AG10803 (cell line): ENCODE data around the gene NOL4L.

Experiments
- DNase-seq: peaks from one replicate; pipeline ENCODE4 v3.0.0; 2010; ENCODE audit warnings: low read depth
- H3K4me3 ChIP-seq: 2 replicates; pipeline ENCODE4 v1.5.1; 2011; ENCODE audit warnings: mild to moderate bottlenecking, low read length, control low read depth
- TF ChIP-seq, protein P1 (sequence below): conservative IDR thresholded peaks from 2 replicates; pipeline ENCODE4 v1.5.1; 2011; ENCODE audit warnings: mild to moderate bottlenecking, low read length, control low read depth, inconsistent platforms

Gene NOL4L

DNA sequence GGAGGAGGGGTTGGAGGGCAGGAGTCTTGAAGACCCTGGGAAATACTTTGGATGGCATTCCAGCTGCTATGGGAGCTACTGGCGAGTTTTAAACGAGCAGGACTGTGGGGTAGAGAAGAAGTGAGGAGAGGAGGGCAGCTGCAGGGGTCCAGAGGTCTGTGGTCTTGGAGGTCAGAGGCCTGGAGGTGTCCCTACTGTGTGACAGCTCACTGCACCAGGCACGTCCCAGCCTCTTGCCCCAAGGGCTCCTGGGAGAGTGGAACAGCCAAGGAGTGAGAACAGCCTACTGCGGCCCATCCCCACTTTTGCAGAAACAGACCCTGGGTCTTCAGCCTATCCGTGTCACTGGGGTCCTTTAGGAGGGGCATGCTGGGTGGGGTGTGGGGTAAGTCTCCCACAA lies 2.9 kb upstream of the NOL4L start:
- no peak overlapping the region for H3K4me3 ChIP-seq
- DNase-seq, result no peak
- TF ChIP-seq, protein P1, sequence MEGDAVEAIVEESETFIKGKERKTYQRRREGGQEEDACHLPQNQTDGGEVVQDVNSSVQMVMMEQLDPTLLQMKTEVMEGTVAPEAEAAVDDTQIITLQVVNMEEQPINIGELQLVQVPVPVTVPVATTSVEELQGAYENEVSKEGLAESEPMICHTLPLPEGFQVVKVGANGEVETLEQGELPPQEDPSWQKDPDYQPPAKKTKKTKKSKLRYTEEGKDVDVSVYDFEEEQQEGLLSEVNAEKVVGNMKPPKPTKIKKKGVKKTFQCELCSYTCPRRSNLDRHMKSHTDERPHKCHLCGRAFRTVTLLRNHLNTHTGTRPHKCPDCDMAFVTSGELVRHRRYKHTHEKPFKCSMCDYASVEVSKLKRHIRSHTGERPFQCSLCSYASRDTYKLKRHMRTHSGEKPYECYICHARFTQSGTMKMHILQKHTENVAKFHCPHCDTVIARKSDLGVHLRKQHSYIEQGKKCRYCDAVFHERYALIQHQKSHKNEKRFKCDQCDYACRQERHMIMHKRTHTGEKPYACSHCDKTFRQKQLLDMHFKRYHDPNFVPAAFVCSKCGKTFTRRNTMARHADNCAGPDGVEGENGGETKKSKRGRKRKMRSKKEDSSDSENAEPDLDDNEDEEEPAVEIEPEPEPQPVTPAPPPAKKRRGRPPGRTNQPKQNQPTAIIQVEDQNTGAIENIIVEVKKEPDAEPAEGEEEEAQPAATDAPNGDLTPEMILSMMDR, result no peak

DNA sequence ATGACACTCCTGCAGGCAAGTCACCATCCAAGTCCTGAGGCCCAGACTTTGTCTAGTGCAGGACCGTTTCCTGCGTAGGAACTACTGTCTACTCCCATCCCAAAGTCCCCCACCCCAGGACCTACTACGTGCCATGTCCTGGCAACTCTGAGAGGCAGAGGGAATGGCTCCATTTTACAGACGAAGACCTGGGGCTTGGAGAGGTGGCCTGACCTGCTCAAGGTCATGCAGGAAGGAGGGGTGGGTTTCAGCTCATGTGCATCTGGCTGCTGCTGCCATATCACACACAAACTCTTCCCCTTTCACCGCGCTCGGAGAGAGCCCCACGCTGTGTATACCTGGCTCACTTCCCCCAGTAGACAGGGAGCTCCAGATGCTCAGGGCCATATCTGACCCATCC lies 1.2 kb upstream of the NOL4L start:
- TF ChIP-seq, protein P1, result no peak
- DNase-seq, result no peak
- H3K4me3 ChIP-seq, result no peak overlapping the region

DNA sequence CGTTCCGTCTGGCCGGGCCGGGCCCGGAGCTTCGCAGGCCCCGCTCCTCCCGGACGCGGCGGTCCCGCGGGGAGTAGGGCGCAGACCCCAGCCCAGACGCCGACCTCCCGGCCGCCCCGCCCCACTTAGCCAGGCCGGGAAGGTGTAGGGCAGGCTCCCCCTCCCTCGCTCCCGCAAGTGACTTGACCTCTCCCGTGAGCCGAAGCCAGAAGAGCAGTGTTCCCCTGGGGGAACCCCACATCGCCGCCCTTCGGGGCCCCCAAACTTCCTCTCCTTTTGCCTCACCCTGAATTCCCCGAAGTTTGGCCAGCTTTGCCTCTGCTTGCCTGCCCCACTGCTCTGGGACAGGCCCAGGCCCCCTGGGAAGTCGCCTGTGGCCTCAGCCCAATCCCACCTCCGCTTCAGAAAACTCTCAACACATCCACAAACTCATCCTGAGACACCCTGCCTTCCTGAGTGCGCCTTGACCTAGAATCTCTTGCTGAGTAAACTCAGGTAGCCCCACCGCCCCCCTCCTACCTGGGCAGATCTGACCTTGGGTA lies 524 bp upstream of the NOL4L start:
- TF ChIP-seq, protein P1, result no peak
- no peak for DNase-seq
- H3K4me3 ChIP-seq, result no peak overlapping the region

DNA sequence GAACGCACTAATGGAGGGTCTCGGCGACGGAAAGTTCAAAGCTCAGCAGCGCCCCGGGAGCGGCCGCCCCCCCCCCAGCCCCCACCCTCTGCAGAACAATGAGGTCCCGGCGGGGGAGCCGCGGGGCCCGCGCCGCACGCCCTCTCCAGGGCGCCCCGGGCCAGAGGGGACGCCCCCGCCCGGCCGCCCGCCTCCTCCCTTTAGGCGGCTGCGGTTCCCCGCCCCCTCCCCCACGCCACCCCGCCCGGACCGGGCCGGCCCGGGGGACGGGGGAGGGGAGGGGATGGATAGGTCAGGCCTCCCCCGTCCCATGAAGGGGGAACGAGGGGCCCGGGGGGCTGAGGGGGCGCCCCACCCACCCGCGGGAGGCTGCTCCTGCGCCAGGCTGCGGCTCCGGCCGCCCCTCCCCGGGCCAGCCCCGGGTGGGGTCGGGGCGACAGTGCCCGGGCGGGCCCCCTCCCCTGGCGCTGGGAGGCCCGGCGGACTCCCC lies 1.5 kb downstream of the NOL4L start:
- no peak overlapping the region; the same call in 1 of the 2 replicates for H3K4me3 ChIP-seq
- no peak for DNase-seq
- TF ChIP-seq, protein P1, result no peak

DNA sequence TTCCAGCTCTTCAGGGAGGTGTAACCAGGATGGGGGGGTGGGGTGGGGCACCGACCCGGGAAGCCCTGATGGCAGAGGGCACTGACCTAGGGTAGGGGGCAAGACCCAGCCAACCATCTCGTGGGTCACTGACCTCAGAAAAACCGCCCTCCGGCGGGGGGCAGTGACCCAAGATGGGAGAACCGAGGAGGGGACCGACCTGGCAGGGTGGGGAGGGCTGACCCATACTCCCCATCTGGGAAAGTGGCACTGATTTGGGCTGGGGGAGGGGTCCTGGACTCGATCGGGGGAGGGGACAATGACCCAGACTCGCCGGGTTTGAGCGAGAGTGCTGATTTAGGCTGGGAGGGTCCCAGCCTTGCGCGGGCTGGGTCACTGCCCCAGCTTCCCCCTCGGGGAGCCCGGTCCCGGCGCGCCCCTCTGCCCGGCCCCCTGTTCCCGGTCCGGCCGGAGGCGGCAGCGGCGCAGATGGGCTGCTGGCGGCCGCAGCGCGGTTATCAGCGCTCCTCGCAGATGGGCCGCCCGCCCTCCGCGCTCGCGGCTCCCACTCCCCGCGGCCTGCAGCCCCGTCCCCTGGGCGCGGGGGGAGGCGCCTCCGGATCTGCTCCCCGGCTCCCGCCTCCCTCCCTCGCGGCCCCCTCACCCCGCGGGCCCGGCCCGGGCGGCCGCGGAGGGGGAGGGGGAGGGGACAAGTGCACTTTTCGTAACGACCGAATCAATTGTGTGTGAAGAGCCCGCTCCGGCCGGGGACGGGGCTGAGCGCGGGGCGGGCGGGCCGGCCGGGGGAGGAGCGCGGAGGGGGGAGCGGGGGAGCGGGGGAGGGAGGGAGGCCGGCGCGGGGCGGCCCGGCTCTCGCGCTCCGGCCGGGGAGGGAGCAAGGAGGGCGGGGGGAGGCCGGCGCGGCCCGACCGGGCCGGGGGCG lies 2.2 kb downstream of the NOL4L start:
- no peak for DNase-seq
- peak overlapping the region; percentile 9; the same call in 1 of the 2 replicates for H3K4me3 ChIP-seq

DNA sequence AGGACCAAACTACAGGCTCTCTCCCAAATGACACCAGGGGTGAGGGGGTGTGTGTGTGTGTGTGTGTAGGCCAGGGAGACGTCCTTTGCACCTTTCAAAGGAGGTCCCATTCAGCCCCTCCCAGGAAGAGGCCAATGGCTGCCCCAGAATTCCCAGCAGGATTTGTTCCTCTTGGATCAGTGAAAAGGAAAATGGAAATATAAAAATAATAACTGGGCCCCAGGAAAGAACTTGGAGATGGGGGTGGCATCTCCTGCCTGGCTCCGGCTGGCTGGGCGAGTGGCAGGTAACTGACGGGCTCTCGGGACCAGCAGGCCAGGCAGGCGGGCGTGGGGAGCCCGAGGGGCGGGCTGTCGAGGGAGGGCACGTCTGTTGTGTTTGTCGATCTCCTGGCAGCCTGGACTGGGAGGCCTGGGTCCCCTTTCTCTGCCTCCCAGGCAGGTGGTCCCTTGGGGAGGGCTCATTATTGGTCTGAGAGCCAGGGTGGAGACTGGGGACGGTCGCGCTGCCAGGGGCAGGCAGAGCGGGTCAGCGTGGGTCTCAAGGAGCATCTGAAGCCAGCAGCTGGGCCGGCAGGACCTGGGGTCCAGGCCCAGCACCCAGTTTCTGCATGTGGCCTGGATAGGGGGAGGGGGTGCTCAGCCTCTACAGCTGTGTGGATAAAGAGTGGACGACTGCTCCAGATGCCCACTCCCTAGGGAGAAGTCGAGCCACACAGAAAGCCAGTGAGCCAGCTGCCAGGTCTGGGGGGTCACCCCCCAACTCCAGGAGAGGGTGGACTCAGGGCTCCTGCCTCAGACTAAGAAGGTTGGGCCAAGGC lies 3.1 kb downstream of the NOL4L start:
- no peak overlapping the region for H3K4me3 ChIP-seq
- DNase-seq, result no peak
- TF ChIP-seq, protein P1, result no peak

More for the DNA sequence above, 2.2 kb downstream of the NOL4L start:
- TF ChIP-seq, protein P1, result no peak
